ENCODE results near the gene INSR. TPM values are rescaled to one million over a fixed set of nuclear protein-coding genes. Genes with fewer than 3 reads are reported as not detected.

Gene INSR
- total RNA-seq: 14.1 and 18.5 TPM in 2 replicates

DNA sequence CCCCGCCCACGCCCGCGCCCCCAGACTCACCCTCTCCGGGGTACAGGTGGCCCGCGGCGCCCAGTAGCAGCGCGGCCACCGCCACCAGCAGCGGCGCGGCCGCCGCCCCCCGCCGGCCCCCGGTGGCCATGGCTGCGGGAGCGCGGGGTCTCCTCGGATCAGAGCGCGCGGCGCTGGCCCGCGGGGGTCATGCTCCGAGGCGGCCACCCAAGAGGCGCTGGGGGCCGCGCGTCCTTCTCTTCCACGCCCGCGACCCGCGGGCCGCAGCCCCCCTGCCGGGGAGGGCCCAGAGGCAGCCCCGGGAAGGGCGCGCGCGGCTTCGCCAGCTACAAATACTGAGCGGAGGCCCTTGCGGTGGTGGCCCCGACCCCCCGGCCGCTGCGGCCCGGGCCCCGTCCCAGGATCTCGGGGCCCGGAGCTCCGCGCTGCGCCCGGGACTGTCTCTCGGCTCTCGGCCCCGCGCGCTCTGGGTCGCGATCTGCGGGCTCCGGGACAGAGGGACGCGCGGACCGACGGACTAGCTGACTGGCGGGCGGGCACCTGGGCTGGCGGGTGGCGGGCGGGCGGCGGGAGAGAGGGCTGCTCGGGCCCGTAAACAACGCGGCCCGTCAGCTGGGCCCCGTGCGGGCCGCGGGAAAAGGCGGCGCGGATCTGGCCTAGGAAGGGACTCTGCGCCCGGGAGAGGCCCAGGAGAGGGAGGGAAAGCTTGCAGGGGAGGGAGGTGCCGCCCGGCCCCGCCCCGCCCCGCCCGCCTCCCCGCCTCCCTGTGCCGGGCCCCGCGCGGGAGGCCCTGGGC lies at the start of gene INSR:
Gene INSR, minus strand, starts transcription at position 653 of the 796 bp plus-strand sequence. Its CDS starts 523 bp downstream, at position 130.

DNA sequence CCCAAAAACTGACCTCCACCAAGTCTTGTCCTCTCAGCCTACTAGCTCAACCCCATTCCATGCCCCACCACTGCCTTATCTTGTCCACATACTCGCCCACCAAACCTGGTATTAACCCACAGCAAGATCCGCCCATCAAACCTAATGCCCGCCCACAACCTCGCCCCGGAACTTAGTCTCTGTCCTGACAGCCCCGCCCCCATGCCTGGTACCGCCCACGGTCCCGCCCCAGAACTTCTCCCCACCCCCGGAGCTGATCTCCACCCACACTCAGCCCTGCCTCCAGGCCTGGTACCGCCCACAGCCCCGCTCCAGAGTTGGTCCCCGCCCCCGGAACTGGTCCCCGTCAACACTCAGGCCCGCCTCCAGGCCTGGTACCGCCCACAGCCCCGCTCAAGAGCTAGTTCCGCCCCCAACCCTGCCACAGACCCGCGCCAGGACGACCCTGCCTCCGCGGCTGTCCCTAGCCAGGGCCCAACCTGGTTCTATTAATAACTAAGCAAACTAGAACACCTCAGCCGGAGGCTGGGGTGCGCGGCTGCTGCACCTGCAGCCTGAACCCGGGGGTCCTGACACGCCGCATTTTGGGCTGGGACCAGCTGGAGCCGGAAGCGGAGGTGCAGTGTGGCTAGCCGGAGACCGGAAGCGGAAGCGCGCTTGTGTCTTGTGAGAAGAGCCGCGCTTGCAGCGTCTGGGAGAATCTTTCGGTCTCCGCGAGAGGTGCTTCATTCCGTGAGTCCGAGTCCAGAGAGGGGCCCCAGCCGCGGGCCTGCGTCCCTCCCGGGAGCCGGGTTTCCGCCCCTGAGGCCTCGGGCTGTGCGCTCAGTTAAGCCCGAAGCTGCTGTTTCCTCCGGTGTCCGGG lies 224.9 kb downstream of the INSR start, which contains the start of gene ZNF557:
Gene ZNF557, plus strand, starts transcription at position 662 of the 862 bp plus-strand sequence. CDS start 5,372 bp downstream, outside the sequence.

Other genes starting within 250 kb of the INSR start
- gene MBD3L2, start 245.1 kb downstream of the INSR start, total RNA-seq: not detected in 2 replicates
- gene MBD3L3, start 235.7 kb downstream of the INSR start, total RNA-seq: not detected in 2 replicates
- gene ZNF557, start 224.7 kb downstream of the INSR start, total RNA-seq: 6.8 and 9.2 TPM in 2 replicates
- gene ARHGEF18, start 54.5 kb upstream of the INSR start, total RNA-seq: 17.1 and 20.6 TPM in 2 replicates
- 3.7 and 5.8 TPM in 2 replicates for gene PEX11G, start 194.6 kb upstream of the INSR start, total RNA-seq
- gene ZNF358, start 221.7 kb upstream of the INSR start, total RNA-seq: 43.9 and 50.9 TPM in 2 replicates
- 8.3 and 14.9 TPM in 2 replicates for gene MCOLN1, start 228.2 kb upstream of the INSR start, total RNA-seq
- gene PNPLA6, start 241.3 kb upstream of the INSR start, total RNA-seq: 63.4 and 71.9 TPM in 2 replicates